22Rv1 (cell line): Measurements from ENCODE around the gene DCAF7.

Experiments
- ZFX ChIP-seq: fragments of 450-650 bp; IDR thresholded peaks from 2 replicates; pipeline ENCODE4 v1.6.1; 2017; ENCODE audit warnings: antibody characterized with exemption, borderline replicate concordance
- TF ChIP-seq, protein P1 (sequence below): fragments of 450-650 bp; IDR thresholded peaks from 2 replicates; pipeline ENCODE4 v1.5.1; 2017; ENCODE audit warnings: mild to moderate bottlenecking

DNA sequence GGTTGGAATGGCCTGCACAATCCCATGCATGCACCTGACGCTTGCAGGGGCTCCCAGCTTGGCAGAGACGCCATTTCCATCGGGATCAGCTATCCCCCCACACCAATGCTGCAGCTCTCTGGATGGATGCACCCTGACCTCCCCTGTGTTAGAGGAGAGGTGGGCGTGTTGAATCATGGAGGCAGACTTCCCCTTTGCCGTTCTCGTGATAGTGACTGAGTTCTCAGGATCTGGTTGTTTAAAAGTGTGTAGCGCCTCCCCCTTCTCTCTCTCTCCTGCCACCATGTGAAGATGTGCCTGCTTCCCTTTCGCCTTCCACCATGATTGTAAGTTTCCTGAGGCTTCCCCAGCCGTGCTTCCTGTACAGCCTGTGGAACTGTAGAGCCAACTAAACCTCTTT, 44.9 kb upstream of the DCAF7 start:
- TF ChIP-seq, protein P1, sequence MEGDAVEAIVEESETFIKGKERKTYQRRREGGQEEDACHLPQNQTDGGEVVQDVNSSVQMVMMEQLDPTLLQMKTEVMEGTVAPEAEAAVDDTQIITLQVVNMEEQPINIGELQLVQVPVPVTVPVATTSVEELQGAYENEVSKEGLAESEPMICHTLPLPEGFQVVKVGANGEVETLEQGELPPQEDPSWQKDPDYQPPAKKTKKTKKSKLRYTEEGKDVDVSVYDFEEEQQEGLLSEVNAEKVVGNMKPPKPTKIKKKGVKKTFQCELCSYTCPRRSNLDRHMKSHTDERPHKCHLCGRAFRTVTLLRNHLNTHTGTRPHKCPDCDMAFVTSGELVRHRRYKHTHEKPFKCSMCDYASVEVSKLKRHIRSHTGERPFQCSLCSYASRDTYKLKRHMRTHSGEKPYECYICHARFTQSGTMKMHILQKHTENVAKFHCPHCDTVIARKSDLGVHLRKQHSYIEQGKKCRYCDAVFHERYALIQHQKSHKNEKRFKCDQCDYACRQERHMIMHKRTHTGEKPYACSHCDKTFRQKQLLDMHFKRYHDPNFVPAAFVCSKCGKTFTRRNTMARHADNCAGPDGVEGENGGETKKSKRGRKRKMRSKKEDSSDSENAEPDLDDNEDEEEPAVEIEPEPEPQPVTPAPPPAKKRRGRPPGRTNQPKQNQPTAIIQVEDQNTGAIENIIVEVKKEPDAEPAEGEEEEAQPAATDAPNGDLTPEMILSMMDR = no peak
- no peak for TF ChIP-seq ZFX
